OCI-LY7 (cell line): ENCODE data around the gene BTBD17.

Source experiments
- CTCF ChIP-seq: fragments of 200-600 bp; sonication (generic); conservative IDR thresholded peaks from 2 replicates; pipeline ENCODE4 v1.5.1; 2014; ENCODE audit warnings: mild to moderate bottlenecking, antibody characterized with exemption, low read length, moderate library complexity, mixed read lengths
- EZH2phosphoT487 ChIP-seq: fragments of 200-600 bp; sonication (generic); IDR thresholded peaks from 2 replicates; pipeline ENCODE4 v1.6.1; 2018; ENCODE audit warnings: low read depth, borderline replicate concordance, mild to moderate bottlenecking, mixed run types, antibody characterized with exemption, low read length, moderate library complexity, mixed read lengths

GRCh38 chr17:74334393-74335039, 27.2 kb downstream of the BTBD17 start:
- TF ChIP-seq CTCF (no peak), EZH2phosphoT487 (no peak)
